Measurements from ENCODE around the gene SLC7A6.

SLC7A6 gene

DNA sequence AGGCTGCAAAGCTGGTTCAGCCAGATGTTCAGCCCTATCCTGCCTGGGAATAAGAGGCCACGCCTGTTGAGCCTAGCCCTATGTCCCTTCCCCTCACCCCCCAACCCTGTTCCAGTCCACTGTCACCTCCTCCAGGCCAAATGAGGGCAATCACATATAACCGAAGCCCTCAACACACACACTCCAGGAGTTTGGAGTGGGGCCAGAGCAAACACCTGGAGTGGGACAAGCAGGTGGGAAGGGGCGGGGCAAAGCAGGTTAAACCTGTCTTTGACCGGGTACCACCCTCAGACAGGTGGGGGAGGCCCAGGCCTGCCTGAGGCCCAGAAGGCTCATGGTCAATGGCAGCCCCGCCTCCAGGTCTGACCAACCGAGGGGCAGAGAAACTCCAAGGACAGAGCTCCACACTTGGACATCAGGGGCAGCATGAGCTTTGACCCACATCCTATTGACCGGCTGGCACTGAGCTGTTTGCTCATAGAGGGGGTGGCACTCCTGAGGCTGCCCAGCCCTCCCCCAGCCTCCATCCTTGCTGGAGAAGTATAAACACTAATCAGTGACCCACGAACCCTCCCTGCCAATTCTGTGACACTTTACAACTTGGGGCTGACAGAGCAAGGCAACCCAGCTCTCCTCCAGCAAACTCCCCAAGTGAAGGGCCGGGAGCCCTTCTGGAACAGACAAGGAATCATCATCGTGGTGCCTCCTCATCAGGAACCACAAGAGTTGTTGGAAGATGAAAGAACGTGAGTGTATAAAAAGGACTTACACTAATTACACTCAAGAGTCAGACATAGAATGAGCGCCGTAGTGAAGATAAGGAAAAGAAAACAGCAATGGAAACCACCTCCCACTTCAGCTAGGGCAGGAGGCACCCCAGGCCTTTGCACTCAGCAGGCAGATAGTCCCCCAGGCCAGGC is 29.9 kb upstream of the SLC7A6 start:
- no peaks in the 10 kb centered on the region for H3K4me1 ChIP-seq (ENCODE audit: insufficient read depth, low read length, poor library complexity, severe bottlenecking)
- no peak for TF ChIP-seq EZH2phosphoT487 (IDR thresholded peaks at IDR 0.05; ENCODE audit: borderline replicate concordance)
- TF ChIP-seq, protein P1, sequence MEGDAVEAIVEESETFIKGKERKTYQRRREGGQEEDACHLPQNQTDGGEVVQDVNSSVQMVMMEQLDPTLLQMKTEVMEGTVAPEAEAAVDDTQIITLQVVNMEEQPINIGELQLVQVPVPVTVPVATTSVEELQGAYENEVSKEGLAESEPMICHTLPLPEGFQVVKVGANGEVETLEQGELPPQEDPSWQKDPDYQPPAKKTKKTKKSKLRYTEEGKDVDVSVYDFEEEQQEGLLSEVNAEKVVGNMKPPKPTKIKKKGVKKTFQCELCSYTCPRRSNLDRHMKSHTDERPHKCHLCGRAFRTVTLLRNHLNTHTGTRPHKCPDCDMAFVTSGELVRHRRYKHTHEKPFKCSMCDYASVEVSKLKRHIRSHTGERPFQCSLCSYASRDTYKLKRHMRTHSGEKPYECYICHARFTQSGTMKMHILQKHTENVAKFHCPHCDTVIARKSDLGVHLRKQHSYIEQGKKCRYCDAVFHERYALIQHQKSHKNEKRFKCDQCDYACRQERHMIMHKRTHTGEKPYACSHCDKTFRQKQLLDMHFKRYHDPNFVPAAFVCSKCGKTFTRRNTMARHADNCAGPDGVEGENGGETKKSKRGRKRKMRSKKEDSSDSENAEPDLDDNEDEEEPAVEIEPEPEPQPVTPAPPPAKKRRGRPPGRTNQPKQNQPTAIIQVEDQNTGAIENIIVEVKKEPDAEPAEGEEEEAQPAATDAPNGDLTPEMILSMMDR (conservative IDR thresholded peaks at IDR 0.05; ENCODE audit: low read length), result no peak
- H4K20me1 ChIP-seq (ENCODE audit: insufficient read depth, low read length, poor library complexity, severe bottlenecking), result peaks cover 13% of the 10 kb centered on the region
- no peak overlapping the region for H3K4me3 ChIP-seq (ENCODE audit: low read length, poor library complexity, severe bottlenecking)
- H3K79me2 ChIP-seq (ENCODE audit: insufficient read depth, low read length), result no peaks in the 10 kb centered on the region
- no peak overlapping the region for H3K4me2 ChIP-seq (ENCODE audit: low read depth, low read length, poor library complexity, severe bottlenecking)
- H3K9ac ChIP-seq (ENCODE audit: low read depth, low read length, poor library complexity, severe bottlenecking), result no peak overlapping the region
- peaks cover 34% of the 10 kb centered on the region; the same call in 1 of the 2 replicates for H3K36me3 ChIP-seq (ENCODE audit: insufficient read depth, low read length)
- no peak overlapping the region for H2AFZ ChIP-seq (ENCODE audit: low read length)
- no peaks in the 10 kb centered on the region for H3K27me3 ChIP-seq (ENCODE audit: insufficient read depth, low read length, poor library complexity, severe bottlenecking)
- H3K9me3 ChIP-seq (ENCODE audit: insufficient read depth, low read depth, low read length), result no peaks in the 10 kb centered on the region
- no peaks in the 10 kb centered on the region for H3K9me2 ChIP-seq (replicated peaks; ENCODE audit: low read depth, low read length)
- no peaks in the 10 kb centered on the region for H3F3A ChIP-seq (ENCODE audit: low read depth)

DNA sequence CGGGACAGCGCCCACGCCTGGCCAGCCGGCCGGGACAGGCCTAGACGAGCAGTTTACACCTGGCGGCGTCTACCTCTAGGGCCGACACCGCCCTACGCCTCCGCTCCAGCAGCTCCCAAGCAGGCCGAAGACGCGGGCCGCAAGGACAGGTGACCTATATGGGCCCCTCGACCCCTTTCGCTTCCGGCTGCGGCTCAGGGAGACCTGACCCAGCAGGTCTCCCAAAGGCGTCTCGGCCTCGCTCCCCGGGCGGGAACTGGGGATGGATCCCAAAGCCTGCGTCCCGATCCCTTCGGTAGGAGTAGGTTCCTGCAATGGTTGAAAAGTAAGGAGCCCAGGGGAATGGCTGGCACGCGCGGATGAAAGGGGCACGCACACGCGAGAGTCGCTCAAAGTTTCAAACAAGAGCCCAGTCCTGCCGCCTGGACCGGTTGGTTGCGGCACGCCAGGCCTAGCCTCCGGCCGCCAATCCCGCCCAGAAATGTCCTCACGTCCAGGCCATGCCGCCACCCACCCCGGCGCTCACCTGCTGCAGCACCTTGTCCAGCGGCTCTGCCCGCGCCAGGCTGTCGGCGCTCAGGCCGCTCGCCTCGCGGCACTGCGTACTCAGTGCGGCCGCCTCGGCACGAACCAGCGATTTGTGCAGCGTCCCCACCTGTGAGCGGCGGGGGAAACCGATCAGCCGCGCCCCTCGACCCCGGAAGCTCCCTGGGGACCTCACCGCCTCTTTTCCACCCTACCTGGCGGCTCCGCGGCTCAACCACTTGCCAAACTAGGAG is 29.0 kb upstream of the SLC7A6 start:
- Histone ChIP-seq H3K4me3 (ENCODE audit: low read length, poor library complexity, severe bottlenecking) (no peak overlapping the region), H3K4me2 (ENCODE audit: low read depth, low read length, poor library complexity, severe bottlenecking) (no peak overlapping the region), H3K36me3 (ENCODE audit: insufficient read depth, low read length) (peaks cover 25% of the 10 kb centered on the region; the same call in 1 of the 2 replicates), H3K9me3 (ENCODE audit: insufficient read depth, low read depth, low read length) (no peaks in the 10 kb centered on the region), H3K27me3 (ENCODE audit: insufficient read depth, low read length, poor library complexity, severe bottlenecking) (no peaks in the 10 kb centered on the region), H2AFZ (ENCODE audit: low read length) (no peak overlapping the region), H3K4me1 (ENCODE audit: insufficient read depth, low read length, poor library complexity, severe bottlenecking) (no peaks in the 10 kb centered on the region), H4K20me1 (ENCODE audit: insufficient read depth, low read length, poor library complexity, severe bottlenecking) (peaks cover 6% of the 10 kb centered on the region), H3K9me2 (replicated peaks; ENCODE audit: low read depth, low read length) (no peaks in the 10 kb centered on the region), H3K9ac (ENCODE audit: low read depth, low read length, poor library complexity, severe bottlenecking) (no peak overlapping the region), H3K79me2 (ENCODE audit: insufficient read depth, low read length) (no peaks in the 10 kb centered on the region), H3F3A (ENCODE audit: low read depth) (no peaks in the 10 kb centered on the region)
- TF ChIP-seq EZH2phosphoT487 (IDR thresholded peaks at IDR 0.05; ENCODE audit: borderline replicate concordance), result no peak
- TF ChIP-seq, protein P1 (conservative IDR thresholded peaks at IDR 0.05; ENCODE audit: low read length), result no peak

DNA sequence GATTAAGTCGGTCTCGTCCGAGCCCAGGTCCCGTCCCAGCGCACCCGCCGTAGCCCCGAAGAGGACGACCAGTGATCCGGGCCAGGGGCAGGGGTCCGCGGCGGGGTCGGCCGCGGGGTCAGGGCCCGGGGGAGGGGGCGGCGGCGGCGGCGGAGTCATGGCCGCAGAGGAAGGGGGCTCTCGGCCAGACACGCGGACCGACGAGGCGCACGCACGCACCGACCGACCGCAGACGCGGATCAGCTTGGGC is 28.5 kb upstream of the SLC7A6 start, which contains the start of gene ESRP2:
Gene ESRP2 (minus strand): TSS at position 241 of the 250 bp plus-strand sequence. CDS start 82 bp downstream, at position 159.
- Histone ChIP-seq H3K36me3 (ENCODE audit: insufficient read depth, low read length) (peaks cover 20% of the 10 kb centered on the region; the same call in 1 of the 2 replicates), H3K4me3 (ENCODE audit: low read length, poor library complexity, severe bottlenecking) (no peak within 1 kb of the TSS), H3F3A (ENCODE audit: low read depth) (no peaks in the 10 kb centered on the region), H3K9me3 (ENCODE audit: insufficient read depth, low read depth, low read length) (no peaks in the 10 kb centered on the region), H3K4me1 (ENCODE audit: insufficient read depth, low read length, poor library complexity, severe bottlenecking) (no peaks in the 10 kb centered on the region), H2AFZ (ENCODE audit: low read length) (no peak within 1 kb of the TSS), H3K9ac (ENCODE audit: low read depth, low read length, poor library complexity, severe bottlenecking) (no peak within 1 kb of the TSS), H3K4me2 (ENCODE audit: low read depth, low read length, poor library complexity, severe bottlenecking) (no peak within 1 kb of the TSS), H3K9me2 (replicated peaks; ENCODE audit: low read depth, low read length) (no peaks in the 10 kb centered on the region), H3K27me3 (ENCODE audit: insufficient read depth, low read length, poor library complexity, severe bottlenecking) (no peaks in the 10 kb centered on the region), H3K79me2 (ENCODE audit: insufficient read depth, low read length) (no peaks in the 10 kb centered on the region), H4K20me1 (ENCODE audit: insufficient read depth, low read length, poor library complexity, severe bottlenecking) (peaks cover 1% of the 10 kb centered on the region)
- TF ChIP-seq, protein P1 (conservative IDR thresholded peaks at IDR 0.05; ENCODE audit: low read length), result no peak
- TF ChIP-seq EZH2phosphoT487 (IDR thresholded peaks at IDR 0.05; ENCODE audit: borderline replicate concordance), result no peak
